Ovary (tissue), 9 donors: ENCODE data around the gene NAV1. TPM values are rescaled to one million over a fixed set of nuclear protein-coding genes. Genes with fewer than 3 reads are reported as not detected.

Experiments
- DNase-seq, 5 donors: peaks; one replicate each; pipeline ENCODE4 v3.0.0-alpha.2; 2019 to 2020
- H3K27ac ChIP-seq, 2 donors: fragments of 200-600 bp; one replicate each; pipeline versions ENCODE4 v1.5.1 to v1.8.0; 2019 to 2022
- H3K27me3 ChIP-seq: fragments of 200-600 bp; one replicate; pipeline ENCODE4 v1.8.0; 2022
- H3K36me3 ChIP-seq: fragments of 200-600 bp; sonication (generic); one replicate; pipeline ENCODE4 v1.5.1; 2019
- H3K4me1 ChIP-seq: one replicate; pipeline ENCODE4 v1.8.1; 2013; ENCODE audit warnings: mild to moderate bottlenecking, moderate library complexity; ENCODE audit not compliant: insufficient read depth
- H3K4me3 ChIP-seq: fragments of 200-600 bp; sonication (generic); one replicate; pipeline ENCODE4 v1.5.1; 2017
- H3K9me3 ChIP-seq, 2 donors: fragments of 200-600 bp in 1 of 2; sonication (generic) in 1 of 2; one replicate each; pipeline versions ENCODE4 v1.5.1 to v1.8.1; 2013 to 2019; ENCODE audit warnings: mild to moderate bottlenecking in 1 of 2, moderate library complexity in 1 of 2
- EP300 ChIP-seq: sonication (generic); formaldehyde crosslinking; IDR thresholded peaks from one replicate; pipeline ENCODE4 v1.6.1; 2017; ENCODE audit warnings: antibody characterized with exemption
- POLR2A ChIP-seq: fragments of 450-650 bp; IDR thresholded peaks from one replicate; pipeline ENCODE4 v1.6.1; 2017; ENCODE audit warnings: antibody characterized with exemption, mild to moderate bottlenecking, moderate library complexity
- WGBS, 3 donors: extraction: QIAGEN DNeasy Blood & Tissue Kit in 1 of 3; methylation state at CpG; one replicate each; pipeline versions ENCODE4 v1.1.5 to v1.1.7; 2013 to 2017; 5-methylcytosine and 5-hydroxymethylcytosine counted together
- intact Hi-C, 4 donors: fragments of 100-400 bp; cut with DNase I; formaldehyde crosslinking; loops; one replicate each; pipeline versions ENCODE4 v1.11.0 to v1.15.1; 2022 to 2023
- polyA plus RNA-seq, 2 donors: library from polyadenylated mRNA; stranded (reverse); fragments of 200-250 nt in 1 of 2; fragments of 350-450 nt in 1 of 2; fragmentation: Illumina TruSeq in 1 of 2; extraction: RNeasy Lipid Tissue Mini Kit (QIAGEN cat#74804) in 1 of 2; gene quantifications; one replicate each; pipeline ENCODE4 v1.2.3, GENCODE V29; 2013 to 2014
- total RNA-seq, 7 donors: library from RNA; depleted of rRNA in 2 of 7; stranded (reverse); fragments of >200 nt in 2 of 7; fragmentation: NEBNext Ultra II Directional in 3 of 7; extraction: Animal tissue kit (Norgen Biotek cat#: 25700) in 3 of 7; gene quantifications; one replicate each; pipeline versions ENCODE4 v1.1.0 to v1.2.4, GENCODE V29; 2016 to 2023
- TF ChIP-seq, protein P1 (sequence below), 3 donors: fragments of 450-650 bp in 2 of 3; fragments of 200-600 bp in 1 of 3; IDR thresholded peaks; one replicate each; pipeline versions ENCODE4 v1.5.1 to v1.8.0; 2016 to 2022; ENCODE audit warnings: antibody characterized with exemption in 3 of 3, mild to moderate bottlenecking in 1 of 3
- donor health status: DM: no; HTN: no; CAD: no; lungs with moderate emphysema.
- donor health status: DM: no; HTN: no; CAD: no.
- donor health status: Bipolar disorder and iron deficiency.
- donor health status: DM: yes; HTN: yes; CAD: no.
- donor health status: DM: no; HTN: no; CAD: no.
- donor health status: DM: yes; HTN: yes; CAD: no.

The NAV1 gene
- total and polyA plus RNA-seq, 9 donors = 3.4 to 19.6 (median 11.3) TPM

DNA sequence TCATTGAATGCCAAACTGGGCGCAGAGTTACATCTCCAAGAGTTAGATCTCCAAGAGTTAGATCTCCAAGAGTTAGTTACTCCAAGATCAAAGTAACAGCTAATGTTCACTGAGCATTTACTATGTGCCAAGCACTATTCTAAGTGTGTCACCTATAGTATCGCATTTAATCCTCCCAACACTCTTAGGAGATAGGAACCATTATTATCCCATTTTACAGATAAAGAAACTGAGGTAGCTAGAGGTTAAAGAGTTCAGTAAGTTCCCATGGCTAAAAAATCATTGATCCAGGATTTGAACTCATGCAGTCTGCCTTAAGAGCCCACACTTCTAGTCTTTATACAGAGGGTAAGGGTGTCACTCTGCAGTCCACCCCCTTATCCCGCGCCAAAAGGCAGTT is 1.5 kb upstream of the NAV1 start:
- DNase-seq = no peak
- H3K9me3 ChIP-seq = no peaks in the 10 kb centered on the region
- intact Hi-C loops = loop anchor here in 2 of 4 donors (5.0 to 10.0 kb wide), 2 partner anchors 255 to 257 kb away; no protein-coding TSS in a partner anchor
- H3K4me3 ChIP-seq = no peak overlapping the region
- peaks cover 5% of the 10 kb centered on the region for H3K4me1 ChIP-seq
- no peaks in the 10 kb centered on the region for H3K36me3 ChIP-seq
- no peaks in the 10 kb centered on the region for H3K27me3 ChIP-seq
- no peak overlapping the region for H3K27ac ChIP-seq
- WGBS, 3 donors = 96 to 97% (median 97%) methylated on average over 4 of the region's 4 CpGs
- TF ChIP-seq, protein P1, sequence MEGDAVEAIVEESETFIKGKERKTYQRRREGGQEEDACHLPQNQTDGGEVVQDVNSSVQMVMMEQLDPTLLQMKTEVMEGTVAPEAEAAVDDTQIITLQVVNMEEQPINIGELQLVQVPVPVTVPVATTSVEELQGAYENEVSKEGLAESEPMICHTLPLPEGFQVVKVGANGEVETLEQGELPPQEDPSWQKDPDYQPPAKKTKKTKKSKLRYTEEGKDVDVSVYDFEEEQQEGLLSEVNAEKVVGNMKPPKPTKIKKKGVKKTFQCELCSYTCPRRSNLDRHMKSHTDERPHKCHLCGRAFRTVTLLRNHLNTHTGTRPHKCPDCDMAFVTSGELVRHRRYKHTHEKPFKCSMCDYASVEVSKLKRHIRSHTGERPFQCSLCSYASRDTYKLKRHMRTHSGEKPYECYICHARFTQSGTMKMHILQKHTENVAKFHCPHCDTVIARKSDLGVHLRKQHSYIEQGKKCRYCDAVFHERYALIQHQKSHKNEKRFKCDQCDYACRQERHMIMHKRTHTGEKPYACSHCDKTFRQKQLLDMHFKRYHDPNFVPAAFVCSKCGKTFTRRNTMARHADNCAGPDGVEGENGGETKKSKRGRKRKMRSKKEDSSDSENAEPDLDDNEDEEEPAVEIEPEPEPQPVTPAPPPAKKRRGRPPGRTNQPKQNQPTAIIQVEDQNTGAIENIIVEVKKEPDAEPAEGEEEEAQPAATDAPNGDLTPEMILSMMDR (IDR thresholded peaks at IDR 0.05) = no peak
- TF ChIP-seq POLR2A (no peak), EP300 (no peak)

DNA sequence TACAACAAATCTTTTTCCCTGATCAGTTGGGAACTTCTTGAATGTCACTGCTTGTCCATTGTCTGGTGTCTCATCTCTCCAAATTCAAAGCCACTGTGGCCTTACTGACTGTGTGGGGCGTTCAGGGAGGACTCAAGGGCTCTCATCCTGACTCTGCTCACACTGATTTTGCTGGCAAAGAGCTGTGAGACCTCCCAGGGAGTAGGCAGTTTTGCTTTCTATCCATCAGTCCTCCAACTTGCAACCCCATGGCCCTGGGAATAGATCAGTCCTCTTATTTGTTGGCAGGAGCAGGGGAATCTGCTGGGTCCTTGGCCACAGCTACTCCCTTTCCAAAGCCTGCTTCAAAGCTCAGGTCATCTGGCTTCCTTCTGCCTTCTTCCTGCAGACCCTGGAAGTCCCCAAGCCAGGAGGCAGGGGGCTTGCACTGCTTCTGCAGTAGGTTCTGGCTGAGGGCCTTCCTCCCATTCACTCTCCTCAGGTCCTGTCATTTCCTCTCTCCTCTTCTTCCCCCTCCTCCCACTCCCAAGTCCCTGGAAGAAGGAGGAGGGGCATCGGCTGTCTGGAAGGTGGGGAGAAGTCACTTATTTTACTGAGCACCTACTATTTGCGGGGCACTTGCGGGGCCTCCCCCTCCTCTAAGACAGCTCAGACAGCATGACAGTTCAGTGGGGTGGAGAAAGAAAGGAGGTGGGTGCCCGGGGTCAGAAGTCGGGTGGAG is 876 bp upstream of the NAV1 start:
- Histone ChIP-seq H3K4me1 (peaks cover 5% of the 10 kb centered on the region), H3K27ac (no peak overlapping the region), H3K36me3 (no peaks in the 10 kb centered on the region), H3K27me3 (no peaks in the 10 kb centered on the region), H3K9me3 (no peaks in the 10 kb centered on the region), H3K4me3 (peak overlapping the region; percentile 47)
- TF ChIP-seq EP300 (no peak), POLR2A (no peak)
- TF ChIP-seq, protein P1 (IDR thresholded peaks at IDR 0.05) = no peak
- WGBS, 3 donors = 29 to 33% (median 30%) methylated on average over 6 of the region's 6 CpGs
- no peak for DNase-seq
- intact Hi-C loops = loop anchor here in 2 of 4 donors (5.0 to 10.0 kb wide), 2 partner anchors 254 to 257 kb away; no protein-coding TSS in a partner anchor

DNA sequence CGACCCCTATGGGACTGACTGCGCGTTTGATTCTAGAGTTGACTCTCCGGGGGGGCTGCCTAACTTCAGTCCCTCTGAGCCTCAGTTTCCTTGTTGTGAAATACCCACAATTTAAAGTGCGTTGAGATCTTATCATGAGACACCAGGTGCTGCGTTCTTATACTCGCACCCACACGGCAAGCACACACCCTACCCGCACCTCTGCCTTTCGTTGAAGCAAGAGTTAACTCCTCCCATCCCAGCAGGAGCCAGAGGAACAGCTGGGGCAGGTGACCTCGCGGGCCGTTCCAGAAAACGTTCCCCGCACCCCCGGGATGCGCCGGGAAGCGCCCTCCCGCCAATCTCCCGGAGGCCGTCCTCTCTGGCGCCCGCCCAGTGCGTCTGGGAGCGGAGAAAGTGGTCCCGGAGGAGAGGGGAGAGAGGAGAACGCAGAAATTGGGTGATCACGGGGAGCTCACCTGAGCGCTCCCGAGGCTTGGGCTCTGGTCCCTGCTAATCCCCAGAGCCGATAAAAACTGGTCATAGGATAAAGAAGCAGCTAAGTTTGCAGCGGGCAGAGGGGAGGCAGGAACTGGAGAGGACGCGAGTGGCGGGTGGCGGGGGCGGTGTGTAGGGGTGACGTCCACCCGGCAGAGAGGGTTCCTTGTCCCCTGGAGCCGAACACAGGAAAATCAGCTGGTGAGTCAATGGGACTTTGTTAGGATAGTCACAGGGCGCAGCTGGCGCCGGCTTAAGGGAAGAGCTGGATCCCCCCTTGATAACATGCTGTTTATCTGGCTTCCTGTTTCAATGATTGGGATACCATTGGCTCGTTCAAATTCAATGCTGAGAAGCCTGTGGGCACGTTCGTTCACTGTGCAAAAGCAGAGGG is 869 bp downstream of the NAV1 start:
- WGBS, 3 donors = 1 to 3% (median 3%) methylated on average over 47 of the region's 47 CpGs

DNA sequence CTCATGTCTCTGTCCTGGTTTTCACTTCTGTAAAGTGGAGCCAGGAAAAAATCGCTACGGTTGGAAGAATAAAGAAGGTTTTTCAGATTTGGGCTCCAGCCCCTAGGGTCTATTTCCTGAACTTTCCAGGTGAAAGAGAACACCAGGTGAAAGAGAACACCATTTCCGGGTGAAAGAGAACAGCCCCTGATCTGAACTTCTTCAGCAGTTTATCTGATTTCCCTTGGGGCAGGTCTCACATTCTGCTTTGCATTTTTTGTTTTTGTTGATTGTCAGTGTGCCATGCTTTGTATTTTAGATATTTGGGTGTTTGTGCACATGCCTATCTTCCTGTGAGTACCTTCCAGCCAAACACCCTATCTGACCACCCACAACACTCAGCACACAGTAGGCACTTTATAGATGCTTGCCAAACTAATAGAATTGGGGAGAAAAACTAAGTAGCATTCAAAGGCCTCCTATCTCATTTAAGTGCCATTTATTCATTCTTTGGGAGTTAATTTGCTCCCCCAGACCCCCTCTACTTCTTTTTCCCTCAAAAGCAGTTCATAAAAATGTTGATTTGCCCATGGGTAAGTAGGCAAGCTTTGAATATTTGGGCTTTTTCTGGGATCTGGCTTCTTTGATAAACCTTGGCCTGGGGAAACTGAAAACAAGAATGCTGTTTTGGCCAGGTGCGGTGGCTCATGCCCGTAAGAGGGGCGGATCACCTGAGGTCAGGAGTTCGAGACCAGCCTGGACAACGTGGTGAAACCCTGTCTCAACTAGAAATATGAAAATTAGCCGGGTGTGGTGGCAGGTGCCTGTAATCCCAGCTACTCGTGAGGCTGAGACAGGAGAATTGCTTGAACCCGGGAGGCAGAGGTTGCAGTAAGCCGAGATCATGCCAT is 2.2 kb downstream of the NAV1 start:
- peaks cover 5% of the 10 kb centered on the region for H3K4me1 ChIP-seq
- WGBS, 3 donors = 90 to 95% (median 91%) methylated on average over 12 of the region's 12 CpGs
- DNase-seq = no peak
- H3K36me3 ChIP-seq = no peaks in the 10 kb centered on the region
- H3K9me3 ChIP-seq = no peaks in the 10 kb centered on the region
- H3K27ac ChIP-seq = no peak overlapping the region
- no peak overlapping the region for H3K4me3 ChIP-seq
- H3K27me3 ChIP-seq = no peaks in the 10 kb centered on the region
- intact Hi-C loops = loop anchor here in 1 of 4 donors (10.0 kb wide), 1 partner anchor 934 kb away; no protein-coding TSS in a partner anchor
- no peak for TF ChIP-seq EP300
- TF ChIP-seq, protein P1 (IDR thresholded peaks at IDR 0.05) = no peak
- no peak for TF ChIP-seq POLR2A

More for the DNA sequence above, 869 bp downstream of the NAV1 start:
- H3K27me3 ChIP-seq = no peaks in the 10 kb centered on the region
- no peaks in the 10 kb centered on the region for H3K36me3 ChIP-seq
- intact Hi-C loops = loop anchor here in 2 of 4 donors (5.0 to 10.0 kb wide), 3 partner anchors 253 to 935 kb away; no protein-coding TSS in a partner anchor
- TF ChIP-seq POLR2A = peak; percentile 18
- no peak for TF ChIP-seq EP300
- H3K4me1 ChIP-seq = peaks cover 5% of the 10 kb centered on the region
- no peaks in the 10 kb centered on the region for H3K9me3 ChIP-seq
- peak in 4 of 5 donors; percentile 23 to 64 (median 50) for DNase-seq
- H3K4me3 ChIP-seq = peak overlapping the region; percentile 47
- peak overlapping the region in 1 of 2 donors; percentile 63 for H3K27ac ChIP-seq
